T-helper 1 cell treated with Interleukin-12 subunit alpha and Interleukin-12 subunit beta and Interleukin-4 antibody, amounts not matched to agents 30 μg/mL and 1 μg/mL, for 36 hours (primary cell): ENCODE data around the gene BDH1.
"Not testable (repeated sequence)": the region's sequence is repeated elsewhere in the genome, so short reads cannot be mapped to it uniquely, and the experiment has no call there.

Experiments used
- H3K27ac Mint-ChIP-seq: one replicate; pipeline ENCODE4 v1.8.0; 2021; ENCODE audit warnings: mild to moderate bottlenecking, mixed read lengths
- H3K27me3 Mint-ChIP-seq: one replicate; pipeline ENCODE4 v1.8.0; 2021; ENCODE audit warnings: low read depth, mixed read lengths
- H3K36me3 Mint-ChIP-seq: one replicate; pipeline ENCODE4 v1.8.0; 2021; ENCODE audit warnings: low read depth, mixed read lengths
- H3K4me1 Mint-ChIP-seq: one replicate; pipeline ENCODE4 v1.8.0; 2021; ENCODE audit warnings: low read depth, mixed read lengths
- H3K4me3 Mint-ChIP-seq: one replicate; pipeline ENCODE4 v1.8.0; 2021; ENCODE audit warnings: mild to moderate bottlenecking, moderate library complexity, mixed read lengths
- H3K9me3 Mint-ChIP-seq: one replicate; pipeline ENCODE4 v1.8.0; 2021; ENCODE audit warnings: mixed read lengths

Gene BDH1, protein sequence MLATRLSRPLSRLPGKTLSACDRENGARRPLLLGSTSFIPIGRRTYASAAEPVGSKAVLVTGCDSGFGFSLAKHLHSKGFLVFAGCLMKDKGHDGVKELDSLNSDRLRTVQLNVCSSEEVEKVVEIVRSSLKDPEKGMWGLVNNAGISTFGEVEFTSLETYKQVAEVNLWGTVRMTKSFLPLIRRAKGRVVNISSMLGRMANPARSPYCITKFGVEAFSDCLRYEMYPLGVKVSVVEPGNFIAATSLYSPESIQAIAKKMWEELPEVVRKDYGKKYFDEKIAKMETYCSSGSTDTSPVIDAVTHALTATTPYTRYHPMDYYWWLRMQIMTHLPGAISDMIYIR

DNA sequence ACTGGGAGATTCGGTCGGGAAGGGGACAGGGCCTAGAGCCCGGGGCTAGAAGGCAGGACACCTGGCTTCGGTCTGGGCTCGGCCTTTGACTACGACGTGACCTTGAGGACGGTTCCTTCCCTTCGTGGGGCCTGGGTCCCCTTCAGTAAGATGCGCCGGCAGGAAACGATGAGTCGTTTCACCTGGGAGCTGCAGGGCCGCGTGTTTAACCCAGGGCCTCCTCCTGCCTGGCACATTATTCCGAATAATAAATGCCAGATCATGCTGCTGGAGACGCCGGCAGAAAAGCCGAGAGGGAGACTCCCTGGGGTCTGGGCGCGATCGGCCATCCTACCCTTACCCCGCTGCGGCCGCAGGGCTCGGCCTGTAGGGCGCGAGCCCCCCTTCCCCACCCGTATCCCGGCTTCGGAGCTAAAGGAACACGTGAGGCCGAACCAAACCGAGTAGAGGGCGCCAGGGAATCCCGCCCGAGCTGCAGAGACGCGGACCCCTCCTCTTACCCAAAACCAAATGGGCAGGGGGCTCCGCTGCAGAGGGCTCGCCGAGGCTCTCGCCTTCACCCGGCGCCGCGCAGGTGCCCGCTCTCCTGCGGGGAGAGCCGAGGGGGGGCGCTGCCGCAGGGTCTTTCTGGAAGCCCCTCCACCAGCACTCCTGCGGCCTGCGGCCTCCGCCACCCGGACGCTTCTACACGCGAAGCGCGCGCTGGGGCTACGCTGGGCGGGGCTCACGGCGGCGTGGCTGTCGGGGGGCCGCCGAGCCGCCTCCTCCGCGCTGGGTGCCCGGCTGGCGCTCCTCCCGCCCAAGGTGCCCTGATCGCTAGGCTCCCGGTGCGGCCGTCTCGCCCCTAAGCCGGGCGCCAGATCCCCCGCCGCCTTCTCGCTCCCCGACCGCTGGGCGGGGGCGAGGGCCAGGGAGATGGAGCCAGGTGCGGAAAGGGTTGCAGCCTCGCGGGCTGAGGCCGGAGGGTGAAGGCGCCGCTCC is at the start of gene BDH1:
BDH1 (minus strand) TSS at position 688 of the 981 bp plus-strand sequence. CDS start 9,525 bp downstream, outside the sequence.
- H3K27ac Mint-ChIP-seq, result peak within 1 kb of the TSS; percentile 90
- peaks cover 30% of the 10 kb centered on the region for H3K4me1 Mint-ChIP-seq
- H3K27me3 Mint-ChIP-seq, result peaks cover 19% of the 10 kb centered on the region
- no peaks in the 10 kb centered on the region for H3K9me3 Mint-ChIP-seq
- peaks cover 14% of the 10 kb centered on the region for H3K36me3 Mint-ChIP-seq
- H3K4me3 Mint-ChIP-seq, result peak within 1 kb of the TSS; percentile 92

DNA sequence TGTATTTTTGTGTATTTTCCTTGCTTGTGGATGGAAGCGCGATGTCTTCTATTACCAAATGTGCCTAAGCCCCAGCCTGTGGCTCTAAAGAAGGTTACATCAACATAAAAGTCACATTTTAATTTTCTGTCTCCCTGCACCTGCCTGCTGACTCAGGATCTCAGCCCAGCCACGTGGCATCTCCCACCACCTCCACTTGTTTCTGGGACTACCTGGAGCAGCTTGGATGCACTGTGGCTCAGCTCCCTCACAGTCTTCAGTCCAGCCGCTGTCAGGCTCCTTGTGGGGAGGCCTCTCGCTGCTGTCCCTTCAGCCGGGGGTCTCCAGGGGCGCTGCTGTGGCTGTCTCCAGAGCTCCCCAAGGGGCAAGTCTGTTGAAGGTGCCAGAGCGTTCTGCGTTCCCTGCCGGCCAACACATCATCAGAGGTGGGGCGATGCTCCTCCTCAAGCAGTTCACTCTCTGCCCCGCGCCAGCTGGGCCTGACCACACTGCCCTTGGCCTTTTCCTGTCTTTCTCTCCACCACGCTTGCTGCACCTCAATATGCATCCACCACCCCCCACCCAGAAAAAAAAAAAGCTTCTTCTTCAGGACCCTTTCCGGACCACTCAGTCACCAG is 47.7 kb upstream of the BDH1 start:
- Mint-ChIP-seq H3K27ac (no peak overlapping the region), H3K9me3 (no peaks in the 10 kb centered on the region), H3K36me3 (peaks cover 5% of the 10 kb centered on the region), H3K4me1 (peaks cover 3% of the 10 kb centered on the region), H3K4me3 (no peak overlapping the region), H3K27me3 (no peaks in the 10 kb centered on the region)

DNA sequence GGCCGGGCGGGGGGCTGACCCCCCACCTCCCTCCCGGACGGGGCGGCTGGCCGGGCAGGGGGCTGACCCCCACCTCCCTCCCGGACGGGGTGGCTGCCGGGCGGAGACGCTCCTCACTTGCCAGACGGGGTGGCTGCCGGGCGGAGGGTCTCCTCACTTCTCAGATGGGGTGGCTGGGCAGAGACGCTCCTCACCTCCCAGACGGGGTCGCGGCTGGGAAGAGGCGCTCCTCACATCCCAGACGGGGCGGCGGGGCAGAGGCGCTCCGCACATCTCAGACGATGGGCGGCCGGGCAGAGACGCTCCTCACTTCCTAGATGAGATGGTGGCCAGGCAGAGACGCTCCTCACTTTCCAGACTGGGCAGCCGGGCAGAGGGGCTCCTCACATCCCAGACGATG is 46.6 kb upstream of the BDH1 start:
- not testable (repeated sequence) for H3K27ac Mint-ChIP-seq, H3K4me3 Mint-ChIP-seq, H3K9me3 Mint-ChIP-seq, H3K36me3 Mint-ChIP-seq, H3K4me1 Mint-ChIP-seq, H3K27me3 Mint-ChIP-seq

DNA sequence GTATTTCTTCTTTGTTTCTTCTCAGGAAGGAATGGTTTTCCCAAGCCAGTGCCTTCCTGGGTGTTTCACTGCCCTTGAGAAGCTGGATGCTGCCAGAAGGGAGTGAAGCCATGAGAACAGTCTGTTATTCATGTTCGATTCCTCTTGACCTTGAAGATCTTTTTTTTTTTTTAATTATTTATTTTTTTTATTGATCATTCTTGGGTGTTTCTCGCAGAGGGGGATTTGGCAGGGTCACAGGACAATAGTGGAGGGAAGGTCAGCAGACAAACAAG is 45.7 kb upstream of the BDH1 start:
- not testable (repeated sequence) for H3K4me3 Mint-ChIP-seq, H3K27ac Mint-ChIP-seq, H3K9me3 Mint-ChIP-seq, H3K36me3 Mint-ChIP-seq, H3K4me1 Mint-ChIP-seq, H3K27me3 Mint-ChIP-seq

DNA sequence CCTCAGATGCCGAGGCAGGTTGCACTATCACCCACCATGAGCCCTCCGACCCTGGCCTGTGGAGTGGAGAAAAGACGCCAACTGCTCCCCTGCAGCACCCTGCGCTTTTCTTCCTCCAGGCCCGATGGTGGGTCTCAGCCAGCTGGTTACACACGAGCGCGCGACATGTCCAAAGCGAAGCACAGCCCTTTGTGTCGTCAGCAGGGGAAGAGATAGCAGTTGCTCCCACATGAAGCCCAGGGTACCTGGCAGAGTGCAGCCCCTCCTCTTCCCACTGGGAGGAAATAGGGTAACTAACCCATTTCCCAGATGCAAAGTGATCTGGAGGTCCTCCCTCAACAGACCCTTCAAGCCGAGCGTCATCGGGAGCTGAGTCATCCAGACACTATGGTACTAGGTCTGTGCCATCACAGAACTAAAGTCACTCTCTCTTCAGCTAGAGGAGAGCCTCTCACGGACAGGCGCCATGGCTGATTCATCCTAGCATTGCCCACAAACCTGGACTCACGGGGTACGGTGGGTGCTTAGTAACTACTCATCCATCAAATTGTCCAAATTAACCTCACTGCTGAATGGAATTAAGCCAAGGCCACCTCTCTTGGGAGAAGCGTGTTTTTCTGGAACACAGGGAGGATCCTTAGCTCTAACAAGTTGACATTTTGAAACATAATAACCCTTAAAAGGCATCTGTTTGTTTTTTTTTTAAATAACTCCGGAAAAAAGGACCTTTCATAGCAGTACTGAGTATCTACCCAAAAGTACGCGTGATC is 45.2 kb upstream of the BDH1 start:
- Mint-ChIP-seq H3K27me3 (no peaks in the 10 kb centered on the region), H3K4me3 (no peak overlapping the region), H3K27ac (no peak overlapping the region), H3K9me3 (no peaks in the 10 kb centered on the region), H3K4me1 (peaks cover 3% of the 10 kb centered on the region), H3K36me3 (no peaks in the 10 kb centered on the region)

DNA sequence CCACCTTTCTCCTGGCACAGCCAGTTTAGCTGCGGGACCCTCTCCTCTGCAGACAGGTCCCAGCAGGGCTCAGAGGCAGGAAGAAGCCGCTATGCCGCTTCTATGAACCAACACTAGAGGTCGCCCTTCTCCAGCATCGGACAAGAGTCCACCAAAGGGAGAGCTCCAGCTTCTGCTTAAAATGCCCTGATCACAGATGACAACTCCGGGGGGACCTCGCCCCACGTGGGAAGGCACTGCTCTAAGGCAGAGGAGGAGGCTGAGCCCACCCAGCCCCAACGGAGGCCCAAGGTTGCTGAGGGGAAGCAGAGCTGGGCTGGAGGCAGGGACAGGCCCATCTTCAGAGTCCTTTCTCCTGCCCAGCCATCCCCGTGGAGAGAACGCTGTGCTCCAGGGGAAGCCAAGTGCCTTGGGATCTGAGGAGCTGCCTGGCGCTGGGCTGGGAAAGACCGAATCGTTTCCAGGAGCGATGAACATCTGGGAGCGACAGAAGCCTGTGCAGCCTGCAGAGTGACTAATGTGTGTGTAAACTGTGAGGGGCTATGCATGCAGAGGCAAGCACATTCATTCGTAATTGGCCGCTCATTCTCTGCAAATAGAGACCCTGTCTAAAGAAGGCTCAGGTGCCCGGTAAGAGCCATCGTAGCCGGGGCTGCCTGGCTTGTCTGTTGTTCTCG is 43.5 kb upstream of the BDH1 start:
- no peaks in the 10 kb centered on the region for H3K9me3 Mint-ChIP-seq
- no peak overlapping the region for H3K27ac Mint-ChIP-seq
- H3K27me3 Mint-ChIP-seq, result no peaks in the 10 kb centered on the region

DNA sequence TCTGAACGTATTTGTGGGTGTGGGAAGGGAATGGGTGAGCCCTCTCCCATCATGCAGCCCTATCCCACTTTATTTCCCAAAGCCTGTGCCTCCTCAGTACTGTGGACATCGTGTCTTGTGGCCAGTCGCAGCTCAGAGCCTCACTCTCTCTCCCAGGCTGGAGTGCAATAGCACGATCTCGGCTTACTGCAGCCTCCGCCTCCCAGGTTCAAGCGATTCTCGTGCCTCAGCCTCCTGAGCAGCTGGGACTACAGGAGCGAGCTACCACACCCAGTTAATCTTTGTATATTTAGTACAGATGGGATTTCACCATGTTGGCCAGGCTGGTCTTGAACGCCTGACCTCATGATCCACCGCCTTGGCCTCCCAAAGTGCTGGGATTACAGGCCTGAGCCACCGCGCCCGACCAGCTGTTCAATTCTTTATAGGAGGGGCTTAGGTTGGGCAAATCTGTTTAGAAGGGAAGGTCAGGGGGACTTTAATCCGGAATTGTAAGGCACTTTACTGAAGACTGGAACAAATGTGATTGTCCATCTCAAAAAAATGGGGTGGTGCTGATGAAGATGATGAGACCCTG is 42.7 kb upstream of the BDH1 start:
- Mint-ChIP-seq H3K9me3 (no peaks in the 10 kb centered on the region), H3K36me3 (no peaks in the 10 kb centered on the region), H3K27ac (no peak overlapping the region), H3K4me3 (no peak overlapping the region), H3K27me3 (no peaks in the 10 kb centered on the region), H3K4me1 (peaks cover 7% of the 10 kb centered on the region)

More for the DNA sequence above, 43.5 kb upstream of the BDH1 start:
- Mint-ChIP-seq H3K4me3 (no peak overlapping the region), H3K36me3 (no peaks in the 10 kb centered on the region), H3K4me1 (peaks cover 6% of the 10 kb centered on the region)

DNA sequence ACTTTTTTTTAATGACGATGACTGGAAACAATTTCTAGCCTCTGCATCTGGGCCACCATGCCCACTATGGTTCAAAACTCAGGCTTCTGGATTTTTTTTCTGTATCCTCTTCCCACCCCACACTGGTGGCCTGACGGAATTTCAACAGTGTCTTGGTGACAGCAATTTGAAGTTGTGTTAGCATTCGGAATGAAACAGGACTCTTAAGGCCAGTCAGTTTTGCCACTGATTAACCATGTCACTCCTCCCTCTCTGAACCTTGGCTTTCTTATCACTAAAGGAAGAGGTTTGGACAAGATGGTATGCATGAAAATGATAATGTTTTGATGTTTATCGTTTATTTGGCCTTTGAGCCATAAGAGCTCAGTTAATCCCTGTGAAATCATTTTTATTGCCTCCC is 41.6 kb upstream of the BDH1 start:
- H3K4me1 Mint-ChIP-seq, result peaks cover 16% of the 10 kb centered on the region
- no peak overlapping the region for H3K27ac Mint-ChIP-seq

DNA sequence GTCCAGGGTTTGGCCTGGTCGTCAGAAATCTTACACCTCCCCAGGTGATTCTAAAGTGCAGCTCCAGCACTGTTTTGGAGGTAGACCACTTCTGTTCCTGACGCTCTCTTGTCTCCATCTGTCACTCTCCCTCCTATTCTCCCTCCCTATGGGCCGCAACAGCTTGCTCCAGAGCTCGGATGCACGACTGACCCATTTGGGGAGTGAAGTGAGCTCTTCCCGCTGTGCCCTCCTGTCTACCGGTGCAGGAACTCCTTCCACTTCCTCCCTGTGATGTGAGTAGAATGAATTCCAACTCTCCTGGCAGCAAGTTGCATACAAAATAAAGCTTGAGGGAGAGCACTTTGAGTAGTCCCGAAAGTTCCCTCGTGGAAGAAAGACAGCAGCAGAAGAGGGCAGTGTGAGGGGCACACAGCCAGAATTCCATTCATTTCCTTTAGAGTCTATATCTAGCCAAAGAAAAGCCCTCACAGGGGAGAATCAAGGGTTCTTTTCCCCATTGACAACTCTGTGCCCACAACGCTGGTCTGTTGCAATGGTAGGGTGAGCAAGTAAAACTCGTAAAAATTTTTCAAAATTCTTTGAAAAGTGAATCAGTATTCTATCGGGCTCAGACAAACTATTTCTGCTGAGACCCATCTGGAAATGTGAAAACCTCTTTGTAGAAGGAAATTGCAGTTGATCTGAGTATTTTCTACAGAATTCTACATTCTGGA is 39.9 kb upstream of the BDH1 start:
- Mint-ChIP-seq H3K36me3 (peaks cover 4% of the 10 kb centered on the region), H3K4me3 (no peak overlapping the region), H3K27ac (no peak overlapping the region), H3K4me1 (peaks cover 29% of the 10 kb centered on the region), H3K9me3 (no peaks in the 10 kb centered on the region), H3K27me3 (no peaks in the 10 kb centered on the region)

More for the DNA sequence above, 41.6 kb upstream of the BDH1 start:
- no peak overlapping the region for H3K4me3 Mint-ChIP-seq
- no peaks in the 10 kb centered on the region for H3K27me3 Mint-ChIP-seq
- H3K36me3 Mint-ChIP-seq, result peaks cover 3% of the 10 kb centered on the region
- no peaks in the 10 kb centered on the region for H3K9me3 Mint-ChIP-seq

DNA sequence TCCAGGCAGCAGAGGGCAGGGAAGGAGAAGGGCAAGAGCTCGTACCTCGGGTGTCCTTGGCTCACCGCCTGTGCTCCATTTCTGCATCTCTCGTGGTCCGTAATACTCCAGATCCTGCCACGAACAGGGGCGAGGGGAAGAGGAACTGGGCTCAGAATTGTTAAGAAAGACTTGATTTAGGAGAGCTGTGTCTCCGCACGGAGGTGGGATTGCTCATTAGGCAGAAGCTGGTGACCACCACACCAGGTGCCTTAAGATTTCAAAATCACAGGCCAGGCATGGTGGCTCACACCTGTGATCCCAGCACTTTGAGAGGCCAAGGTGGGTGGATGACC is 37.2 kb upstream of the BDH1 start:
- Mint-ChIP-seq H3K4me1 (peaks cover 30% of the 10 kb centered on the region), H3K36me3 (peaks cover 4% of the 10 kb centered on the region), H3K9me3 (no peaks in the 10 kb centered on the region), H3K4me3 (peak overlapping the region; percentile 9), H3K27ac (peak overlapping the region; percentile 81), H3K27me3 (no peaks in the 10 kb centered on the region)

DNA sequence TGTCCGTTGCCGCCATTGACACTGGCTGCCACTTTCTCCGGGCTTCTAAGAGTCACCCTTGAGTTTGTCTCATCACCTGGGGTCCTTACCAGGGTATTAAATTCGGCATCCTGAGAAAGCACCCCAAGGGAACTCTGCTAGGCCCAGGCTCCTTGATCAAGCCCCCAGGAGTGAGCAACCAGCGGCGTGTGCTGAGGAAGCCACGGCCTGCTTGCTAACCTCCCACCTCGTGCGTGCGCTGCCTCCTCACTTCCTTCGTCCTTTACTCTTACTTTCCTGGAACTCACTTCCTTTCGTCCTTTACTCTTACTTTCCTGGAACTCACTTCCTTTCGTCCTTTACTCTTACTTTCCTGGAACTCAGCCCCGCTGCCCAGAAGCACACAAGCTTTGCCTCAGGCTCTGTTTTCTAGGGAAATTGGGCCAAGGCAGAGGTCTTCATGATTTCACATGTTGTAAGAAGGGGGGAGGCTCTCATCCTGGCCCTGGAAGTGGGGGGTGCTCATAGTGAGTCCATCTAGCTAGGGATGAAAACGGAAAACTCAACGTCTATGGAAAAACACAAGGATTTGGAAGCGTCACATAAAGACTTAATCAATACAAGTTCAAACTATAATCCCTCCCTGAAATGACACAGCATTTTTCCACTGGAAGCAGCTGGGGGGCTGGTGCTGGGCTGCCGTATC is 36.7 kb upstream of the BDH1 start:
- H3K27ac Mint-ChIP-seq, result peak overlapping the region; percentile 81
- H3K9me3 Mint-ChIP-seq, result no peaks in the 10 kb centered on the region
- no peaks in the 10 kb centered on the region for H3K27me3 Mint-ChIP-seq
- peak overlapping the region; percentile 41 for H3K4me3 Mint-ChIP-seq
- H3K4me1 Mint-ChIP-seq, result peaks cover 34% of the 10 kb centered on the region
- H3K36me3 Mint-ChIP-seq, result peaks cover 4% of the 10 kb centered on the region

DNA sequence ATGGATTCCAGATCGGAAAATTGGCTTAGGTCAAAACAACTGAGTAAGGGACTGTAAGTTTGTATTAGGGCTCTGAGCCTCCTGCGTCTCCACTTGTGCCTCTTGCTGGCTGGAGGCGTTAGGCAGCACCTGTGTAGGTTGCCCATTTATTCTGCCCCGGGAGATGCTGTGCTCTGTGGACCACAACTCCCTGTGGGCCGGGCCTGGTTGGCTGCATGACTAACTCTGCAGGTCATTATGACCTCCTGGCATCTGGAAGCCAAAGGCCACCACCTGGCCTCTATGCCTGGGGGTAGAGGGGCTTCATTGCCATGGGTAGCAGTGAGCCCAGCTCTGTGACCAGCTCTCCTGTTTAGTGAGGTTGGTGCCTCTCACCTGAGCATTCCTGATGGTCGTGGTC is 36.0 kb upstream of the BDH1 start:
- Mint-ChIP-seq H3K27me3 (no peaks in the 10 kb centered on the region), H3K4me3 (no peak overlapping the region), H3K4me1 (peaks cover 34% of the 10 kb centered on the region), H3K36me3 (peaks cover 4% of the 10 kb centered on the region), H3K27ac (no peak overlapping the region), H3K9me3 (no peaks in the 10 kb centered on the region)
